ENCODE data around the gene ARHGAP18. TPM values are rescaled to one million over a fixed set of nuclear protein-coding genes. Genes with fewer than 3 reads are reported as not detected.

The ARHGAP18 gene
- total RNA-seq, 1 donor from 2014 or later: 24.4 TPM

- no peak for DNase-seq (ENCODE audit: low spot score)
Measured at GRCh38 chr6:129645830-129646579, 64.0 kb downstream of the ARHGAP18 start.

DNA sequence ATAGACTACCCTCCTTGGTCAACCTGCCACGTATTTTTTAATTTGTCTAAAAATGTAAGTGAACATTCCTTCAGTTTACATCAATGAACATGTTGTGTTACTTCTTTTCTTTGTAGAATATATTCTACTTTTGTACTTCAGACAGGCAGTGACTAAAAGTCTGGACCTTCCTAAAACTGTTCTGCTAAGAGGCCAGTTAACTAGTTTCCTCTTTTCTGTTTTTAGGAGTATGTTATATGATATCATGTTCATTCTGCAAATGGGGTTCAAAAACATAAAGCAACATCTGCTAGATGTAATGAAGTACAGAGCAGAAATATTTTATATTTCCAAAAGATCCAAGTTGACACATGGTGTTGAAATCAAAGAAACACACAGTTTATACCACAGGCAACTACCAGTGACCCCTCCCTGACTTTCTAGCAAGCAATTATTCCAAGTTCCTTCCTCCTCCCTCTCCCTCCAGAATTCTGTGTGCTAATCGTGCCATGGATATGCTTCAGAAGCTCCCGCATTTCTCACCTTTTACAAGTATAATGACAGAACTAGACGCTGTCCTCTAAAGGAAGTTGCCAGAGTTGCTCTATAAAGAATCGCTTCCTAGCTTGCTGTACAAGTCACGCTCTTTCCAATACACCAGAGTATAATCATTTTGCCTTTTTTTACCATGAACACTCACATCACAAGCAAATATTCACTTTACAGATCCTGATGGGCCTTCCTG lies 64.7 kb downstream of the ARHGAP18 start:
- DNase-seq (ENCODE audit: low spot score): no peak

DNA sequence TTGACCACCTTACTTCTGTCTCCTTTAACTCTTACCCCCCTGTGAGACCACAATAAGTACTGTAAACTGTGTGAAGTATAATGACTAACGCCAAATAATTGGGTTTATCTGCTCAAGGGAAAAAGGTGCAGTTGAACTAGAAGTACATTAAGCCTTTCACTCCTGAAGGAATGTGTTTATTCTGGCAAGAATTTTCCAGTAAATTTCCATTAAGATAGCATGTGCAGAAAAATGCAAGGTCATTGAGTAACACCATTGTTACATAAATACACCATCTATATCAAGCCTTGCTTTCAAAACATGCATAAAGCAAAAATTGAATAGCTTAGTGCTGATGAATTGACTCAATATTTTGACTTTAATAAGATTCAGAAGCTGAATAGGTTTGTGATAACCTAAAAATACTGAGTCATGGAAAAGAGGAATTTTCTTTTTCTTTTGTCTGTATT lies 65.4 kb downstream of the ARHGAP18 start:
- no peak for DNase-seq (ENCODE audit: low spot score)

DNA sequence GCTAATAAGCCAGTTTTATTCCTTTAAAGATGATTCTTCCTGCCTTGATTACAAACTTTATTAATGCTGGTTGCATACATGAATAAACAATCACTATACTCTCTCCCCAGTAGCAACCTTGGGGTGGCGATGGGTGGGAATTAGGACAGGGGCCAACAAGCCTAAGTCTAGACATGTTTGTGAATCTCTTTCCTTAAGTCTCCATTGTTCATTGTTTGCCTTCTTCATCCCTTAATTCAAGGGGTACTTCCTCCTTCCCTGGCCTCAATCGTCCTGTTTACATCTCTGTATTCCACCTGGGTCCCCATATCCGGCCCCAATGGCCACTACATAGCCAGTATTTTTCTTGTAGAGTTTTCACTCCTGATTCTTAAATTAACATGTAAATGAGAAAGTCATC lies 66.0 kb downstream of the ARHGAP18 start:
- no peak for DNase-seq (ENCODE audit: low spot score)

GRCh38 chr6:129643176-129643575 lies 66.8 kb downstream of the ARHGAP18 start:
- no peak for DNase-seq (ENCODE audit: low spot score)

DNA sequence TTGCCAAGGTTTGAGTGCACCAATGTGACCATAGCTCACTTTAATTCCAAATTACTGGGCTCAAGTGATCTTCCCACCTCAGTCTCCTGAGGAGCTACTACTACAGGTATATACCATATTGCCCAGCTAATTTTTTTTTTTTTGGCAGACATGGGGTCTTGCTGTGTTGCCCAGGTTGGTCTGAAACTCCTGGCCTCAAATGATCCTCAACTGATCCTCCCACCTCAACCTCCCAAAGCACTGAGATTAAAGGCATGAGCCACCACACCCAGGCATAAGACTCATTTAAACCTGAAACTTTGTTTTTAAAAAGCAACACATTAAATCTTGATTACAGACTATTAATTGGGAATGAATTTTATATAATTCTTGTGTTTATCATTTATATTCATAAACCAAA lies 67.7 kb downstream of the ARHGAP18 start:
- no peak for DNase-seq (ENCODE audit: low spot score)

DNA sequence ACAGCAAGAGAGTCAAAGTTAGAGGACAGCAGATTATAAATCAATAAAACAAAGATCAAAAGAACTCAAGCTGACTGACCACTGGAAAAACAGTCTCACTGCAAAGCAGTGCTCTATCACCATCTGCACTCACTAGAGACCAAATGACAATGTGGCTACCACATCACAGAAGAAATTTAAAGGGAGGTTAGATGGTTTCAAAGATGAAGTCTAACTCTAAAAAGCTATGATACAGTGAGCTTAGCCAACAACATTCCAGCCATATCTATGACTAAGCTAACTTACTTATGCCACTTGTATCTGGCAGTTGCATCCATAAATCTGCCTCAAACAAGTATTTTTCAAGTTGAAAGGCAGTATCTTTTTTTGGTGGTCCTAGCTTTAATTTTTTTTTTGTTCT lies 68.6 kb downstream of the ARHGAP18 start:
- no peak for DNase-seq (ENCODE audit: low spot score)

DNA sequence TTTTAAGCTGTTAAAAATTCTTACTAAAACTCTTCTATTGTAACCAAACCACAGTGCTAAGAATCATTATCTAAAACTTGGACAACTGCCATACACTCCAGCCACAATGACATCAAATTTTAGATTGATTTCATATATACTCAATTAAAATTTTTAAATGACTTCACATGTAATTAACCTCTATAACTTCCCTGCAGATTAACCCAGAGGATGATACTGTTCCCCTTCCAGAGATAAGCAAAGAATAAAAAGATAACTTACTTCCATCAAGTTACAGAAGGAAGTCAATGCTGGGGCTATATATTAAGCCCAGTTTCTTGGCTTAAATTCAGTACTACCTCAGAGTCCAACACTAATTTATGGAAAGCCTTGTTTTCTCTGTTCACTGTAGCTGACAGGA lies 71.3 kb downstream of the ARHGAP18 start:
- no peak for DNase-seq (ENCODE audit: low spot score)

- no peak for DNase-seq (ENCODE audit: low spot score)
Measured at GRCh38 chr6:129638055-129638684, 71.8 kb downstream of the ARHGAP18 start.

- no peak for DNase-seq (ENCODE audit: low spot score)
Measured at GRCh38 chr6:129637340-129638054, 72.5 kb downstream of the ARHGAP18 start.

GRCh38 chr6:129635396-129636130 lies 74.4 kb downstream of the ARHGAP18 start:
- DNase-seq (ENCODE audit: low spot score): no peak

DNA sequence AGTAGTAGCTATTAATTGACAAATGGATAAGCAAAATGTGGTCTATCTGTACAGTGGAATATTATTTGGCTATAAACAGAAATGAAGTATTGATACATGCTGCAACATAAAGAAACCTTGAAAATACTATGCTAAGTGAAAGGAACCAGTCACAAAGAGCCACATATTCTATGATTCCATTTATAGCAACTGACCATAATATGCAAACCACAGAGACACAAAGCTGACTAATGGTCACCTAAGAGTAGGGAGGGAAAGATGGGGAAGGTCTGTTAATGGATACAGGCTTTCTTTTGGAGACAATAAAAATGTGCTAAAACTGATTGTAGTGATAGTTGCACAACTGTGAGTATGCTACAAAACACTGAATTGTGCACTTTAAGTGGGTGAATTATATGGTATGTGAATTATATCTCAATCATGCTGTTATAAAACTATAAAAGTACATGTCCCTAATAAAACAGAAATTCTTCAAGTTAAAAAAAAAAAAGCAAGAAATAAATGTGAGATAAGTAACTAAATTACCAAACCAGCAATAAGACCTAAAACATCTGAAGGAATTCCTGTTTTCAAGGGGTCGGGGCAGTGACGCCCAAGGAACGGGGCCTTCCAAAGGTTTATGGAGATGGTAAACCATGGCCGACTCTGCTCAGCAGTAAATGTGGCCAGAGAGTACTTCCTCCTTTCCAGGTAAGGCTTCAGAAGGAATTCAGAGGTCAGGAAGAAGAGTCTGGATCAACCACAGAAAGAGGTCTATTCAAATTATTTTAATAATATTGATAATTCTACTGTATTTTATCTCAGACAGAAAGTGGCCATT lies 75.4 kb downstream of the ARHGAP18 start:
- no peak for DNase-seq (ENCODE audit: low spot score)

GRCh38 chr6:129633529-129633928 lies 76.4 kb downstream of the ARHGAP18 start:
- DNase-seq (ENCODE audit: low spot score): no peak

- no peak for DNase-seq (ENCODE audit: low spot score)
Measured at GRCh38 chr6:129632172-129632613, 77.8 kb downstream of the ARHGAP18 start.

DNA sequence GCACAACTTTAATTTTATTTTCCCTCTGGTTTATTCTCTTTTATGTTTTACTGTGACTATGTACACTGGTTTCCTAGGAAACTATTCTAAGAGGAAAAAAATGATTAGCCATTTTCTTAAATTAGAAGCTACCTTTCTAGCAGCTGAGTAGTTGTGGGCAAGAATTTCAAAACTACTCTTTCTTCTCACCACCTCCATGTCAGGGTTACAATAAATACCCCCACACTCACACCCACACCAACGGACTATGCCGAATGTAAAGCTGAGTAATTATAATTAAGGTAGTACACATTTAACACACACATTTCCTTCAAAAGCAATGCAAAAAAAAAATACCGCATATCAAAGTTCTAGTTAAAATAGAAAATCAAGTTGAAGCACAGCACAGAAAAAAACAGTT lies 78.9 kb downstream of the ARHGAP18 start:
- DNase-seq (ENCODE audit: low spot score): no peak

DNA sequence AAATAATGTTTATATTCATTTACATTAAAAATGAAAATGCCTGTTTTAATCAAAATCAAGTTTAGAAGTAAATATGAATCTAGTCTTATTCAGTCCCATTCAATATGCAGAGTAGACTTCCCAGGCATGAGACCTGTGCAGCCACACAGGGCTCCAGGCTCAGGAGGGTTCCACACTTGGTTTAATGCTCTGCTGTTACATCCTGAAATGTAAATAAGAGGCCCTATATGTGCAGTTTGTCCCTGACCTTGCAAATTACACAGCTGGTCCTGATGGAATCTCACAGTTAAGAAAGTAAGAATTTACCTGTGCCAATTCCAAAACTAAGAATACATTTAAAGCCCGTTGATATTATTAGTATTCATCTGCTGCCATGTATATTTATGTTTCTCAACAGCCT lies 79.4 kb downstream of the ARHGAP18 start:
- DNase-seq (ENCODE audit: low spot score): no peak

- no peak for DNase-seq (ENCODE audit: low spot score)
Measured at GRCh38 chr6:129628101-129628815, 81.7 kb downstream of the ARHGAP18 start.

- no peak for DNase-seq (ENCODE audit: low spot score)
Measured at GRCh38 chr6:129624488-129624887, 85.5 kb downstream of the ARHGAP18 start.

DNA sequence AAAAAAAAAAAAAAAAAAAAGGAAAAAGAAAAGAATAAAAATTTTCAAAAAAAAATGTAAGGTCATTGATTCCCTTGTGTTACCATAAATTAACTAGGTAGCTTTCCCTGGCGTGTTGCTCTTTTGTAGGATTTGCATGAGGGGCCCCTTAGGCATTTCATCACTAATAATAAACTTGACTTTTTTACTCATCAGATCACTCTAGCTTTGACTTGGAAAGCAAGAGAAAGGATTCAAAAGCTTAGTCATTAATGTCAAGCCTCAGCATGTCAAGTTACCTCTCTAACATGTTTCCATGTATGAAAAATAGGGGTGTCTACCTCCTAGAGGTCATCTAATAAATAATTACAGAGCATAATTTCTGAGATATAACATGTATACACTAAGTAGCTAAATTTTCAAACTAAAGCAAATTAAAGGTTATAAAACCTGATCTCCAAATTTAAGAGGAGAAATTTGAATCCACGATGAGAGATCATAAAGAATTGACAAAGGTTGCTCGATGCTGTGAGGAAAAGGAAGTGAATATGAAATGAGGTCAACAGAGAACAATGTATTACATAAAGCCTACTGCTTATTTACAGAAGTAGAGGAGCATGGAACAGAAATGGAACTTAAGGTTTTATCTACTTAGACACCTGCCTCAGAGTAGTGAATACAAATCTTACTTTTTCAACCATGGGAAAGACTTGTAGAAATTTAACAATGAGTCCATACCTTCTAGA lies 86.8 kb downstream of the ARHGAP18 start:
- no peak for DNase-seq (ENCODE audit: low spot score)

Data from mesenteric fat pad (tissue), 1 donor.